HG03103 (cell line): Measurements from ENCODE around the gene SULT4A1.

Source experiments
- ATAC-seq: cut with Tn5 transposase; IDR thresholded peaks from one replicate; pipeline ENCODE4 v1.9.1; 2021; ENCODE audit warnings: low read depth; ENCODE audit not compliant: unreplicated experiment

SULT4A1 gene

DNA sequence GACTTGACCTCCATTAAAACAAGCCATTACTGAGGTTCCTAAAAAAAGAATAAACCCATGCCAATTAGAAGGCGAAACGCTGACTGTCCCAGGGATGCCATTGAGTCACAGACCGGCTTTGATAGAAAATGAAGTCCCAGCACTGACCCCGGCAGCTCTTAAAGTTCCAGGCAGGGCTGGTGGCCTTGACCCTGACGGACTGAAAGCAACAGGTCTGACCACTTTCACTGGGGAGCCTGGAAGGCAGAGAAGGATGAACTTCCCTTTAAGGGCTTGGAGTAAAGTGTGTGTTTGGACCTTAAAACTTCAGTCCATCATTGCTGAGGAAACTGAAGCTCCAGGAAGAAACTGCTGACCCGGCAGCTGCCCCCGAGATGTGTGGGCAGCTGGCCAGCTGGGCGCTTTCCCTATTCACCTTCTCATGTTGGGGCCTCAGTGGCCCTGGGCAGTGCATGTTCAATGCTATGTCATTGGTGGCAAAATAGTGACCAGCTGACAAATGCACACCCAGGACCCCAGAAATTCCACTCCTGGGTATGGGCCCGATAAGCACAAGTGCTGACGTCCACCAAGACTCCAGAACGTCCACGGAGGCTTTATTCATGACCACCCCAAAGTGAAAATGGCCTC lies 31.3 kb downstream of the SULT4A1 start:
- no peak for ATAC-seq

DNA sequence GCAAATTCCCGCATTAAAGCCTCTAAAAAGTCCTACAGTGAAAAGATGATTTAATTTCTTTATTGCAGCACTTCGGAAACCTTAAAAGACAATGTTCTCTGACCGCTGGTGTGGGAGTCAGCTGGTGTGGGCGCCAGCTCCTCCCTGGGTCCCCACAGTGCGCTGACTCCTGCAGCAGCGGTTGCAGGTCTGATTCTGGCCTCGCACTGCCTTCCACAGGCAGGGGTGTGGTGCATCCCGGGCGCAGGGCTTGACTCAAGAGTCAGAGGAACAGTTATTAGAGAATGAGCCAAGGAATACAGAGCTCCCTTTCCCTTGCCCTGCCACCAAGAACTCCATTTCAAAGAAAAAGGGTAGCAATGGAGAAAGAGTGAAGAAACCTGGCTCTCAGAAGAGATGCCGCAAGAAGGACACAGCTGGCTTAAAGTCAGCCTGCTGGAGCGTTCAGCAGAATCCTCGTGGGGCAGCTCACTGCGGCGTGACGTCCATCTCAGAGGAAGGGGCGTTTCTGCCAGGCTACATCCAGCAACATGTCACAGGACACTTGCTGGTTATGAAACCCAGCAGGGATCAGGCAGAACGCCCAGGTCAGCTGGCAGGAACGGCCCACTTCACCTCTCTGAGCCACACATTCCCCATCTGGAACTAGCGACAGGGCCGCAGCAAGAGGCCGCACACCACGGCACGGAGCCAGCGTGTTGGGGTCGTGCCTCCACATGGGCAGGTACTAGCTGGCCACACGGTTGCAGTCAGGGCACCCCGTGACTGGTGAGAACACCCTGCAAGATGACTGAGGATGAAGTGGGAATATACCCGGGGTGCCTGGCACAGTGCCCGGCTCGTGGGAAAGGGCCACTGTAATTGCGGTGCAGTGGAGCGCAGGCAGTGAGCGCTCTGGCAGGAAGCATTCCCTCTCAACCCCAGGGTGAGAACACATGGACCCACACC lies 32.1 kb downstream of the SULT4A1 start:
- no peak for ATAC-seq

DNA sequence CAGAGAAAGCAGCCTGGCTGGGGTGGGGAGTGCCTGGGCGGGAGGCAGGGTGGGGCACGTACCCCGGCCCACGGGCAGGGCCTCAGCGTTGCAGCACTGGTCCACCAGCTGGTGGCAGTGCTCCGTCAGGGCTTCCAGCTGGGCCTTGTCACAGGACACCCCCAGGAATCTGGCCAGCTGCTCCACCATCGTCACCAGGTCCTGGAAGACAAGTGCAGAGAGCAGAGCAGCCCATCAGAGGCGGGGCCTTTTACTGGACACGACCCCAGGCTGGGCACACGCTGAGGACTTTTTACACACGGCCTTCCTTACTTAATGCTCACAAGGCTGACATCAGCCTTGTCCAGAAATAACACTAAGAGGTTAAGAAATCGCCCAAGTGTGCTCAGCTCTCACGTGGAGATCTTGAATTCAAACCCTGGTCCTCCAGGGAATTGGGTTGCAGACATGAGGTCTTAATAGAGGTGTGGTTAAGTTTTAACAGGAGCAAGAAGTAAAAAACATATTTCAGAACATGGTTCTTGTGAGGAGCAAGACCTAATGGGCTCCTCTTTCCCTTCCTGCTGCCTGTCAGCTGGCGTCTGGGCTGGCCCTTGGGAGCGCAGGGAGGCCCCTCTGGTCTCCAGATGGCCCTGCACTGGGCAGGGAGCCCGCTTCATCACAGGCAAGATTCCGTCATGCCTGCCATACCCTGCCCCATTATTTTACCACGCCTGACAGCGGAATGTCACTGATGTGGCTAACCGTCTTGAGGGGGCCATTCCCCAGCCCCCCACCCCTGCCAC lies 33.1 kb downstream of the SULT4A1 start:
- ATAC-seq = no peak

DNA sequence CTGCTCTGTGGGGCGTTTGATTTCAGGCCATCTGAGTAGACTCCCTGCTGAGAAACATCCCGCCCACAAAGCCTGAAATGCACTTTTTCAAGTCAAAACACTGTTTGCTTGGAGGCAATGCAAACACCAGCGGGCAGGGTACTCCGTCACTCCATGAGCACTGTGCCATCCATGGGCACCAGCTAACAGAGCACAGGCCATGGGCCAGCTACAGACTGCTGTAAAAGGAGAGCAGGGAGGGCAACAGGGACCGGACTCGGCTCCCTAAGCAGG lies 33.7 kb downstream of the SULT4A1 start:
- ATAC-seq = no peak

DNA sequence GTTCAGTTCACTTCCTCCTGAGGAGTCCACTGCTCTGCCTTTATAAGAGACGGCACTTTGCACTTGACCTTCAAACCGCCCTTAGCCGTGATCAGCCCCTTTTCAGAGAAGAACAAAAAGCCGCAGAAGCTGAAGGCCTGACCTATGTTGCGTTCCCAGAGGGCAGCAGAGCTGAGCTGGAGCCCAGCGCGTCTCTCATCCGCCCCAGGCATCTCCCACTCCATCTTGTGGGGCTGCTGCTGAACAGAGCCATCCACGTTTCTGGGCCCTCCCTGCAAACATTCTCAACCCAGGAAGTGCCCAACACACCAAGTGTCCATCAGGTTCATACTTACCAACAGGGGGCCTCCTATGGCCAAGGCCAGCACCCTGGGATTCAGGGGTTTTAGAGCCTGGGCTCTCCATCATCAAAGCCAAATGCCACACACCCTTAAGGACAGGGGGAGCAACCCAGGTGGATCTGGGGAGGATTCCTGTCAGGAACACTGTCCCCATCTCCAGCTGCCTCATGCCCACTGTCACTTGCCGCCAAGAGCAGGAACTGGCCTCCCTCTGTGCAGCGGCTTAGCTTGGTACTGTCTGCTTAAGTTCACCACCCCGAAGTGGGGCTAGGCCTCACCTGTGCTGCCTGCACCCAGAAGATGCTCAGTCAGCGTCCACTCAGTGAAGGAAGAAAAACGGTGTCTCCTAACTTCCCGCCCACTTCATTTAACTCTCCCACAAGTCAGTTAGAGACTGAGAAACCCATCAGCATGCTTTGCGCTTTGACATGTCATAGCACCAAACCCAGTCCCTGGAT lies 34.2 kb downstream of the SULT4A1 start:
- ATAC-seq = no peak

DNA sequence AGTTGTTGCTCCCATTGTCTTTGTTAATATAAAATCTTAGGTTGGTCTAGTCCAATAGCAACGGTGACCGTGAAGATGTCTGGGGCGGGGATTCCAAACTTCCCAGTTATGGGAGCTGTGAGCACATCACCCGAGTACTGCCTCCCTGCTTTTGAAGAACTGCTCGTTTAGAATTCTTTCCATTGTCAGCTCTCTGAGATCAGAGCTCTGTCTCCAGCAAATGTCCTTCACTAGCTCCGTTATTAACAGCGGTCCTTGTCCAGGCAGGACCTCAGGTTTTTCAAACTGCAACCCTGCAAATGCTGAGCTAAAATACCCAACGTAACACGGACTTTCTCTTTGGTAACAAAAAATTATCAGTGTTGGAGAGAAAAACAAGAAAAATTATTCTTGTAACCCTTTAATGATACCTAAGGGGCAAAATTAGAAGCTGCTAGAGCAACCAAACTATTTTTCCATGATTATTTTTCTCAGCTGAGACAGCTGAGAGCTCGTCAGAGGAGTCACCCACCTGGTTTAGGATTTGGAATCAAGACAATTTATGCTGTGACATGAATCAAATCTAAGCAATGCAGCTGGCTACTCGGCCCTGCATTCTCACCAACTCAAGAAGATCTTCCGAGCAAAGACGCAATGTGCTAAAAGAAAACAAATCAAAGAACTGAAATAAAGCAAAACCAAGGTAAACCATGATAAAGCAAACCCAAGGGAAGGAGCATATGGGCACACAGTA lies 35.1 kb downstream of the SULT4A1 start:
- ATAC-seq = no peak

DNA sequence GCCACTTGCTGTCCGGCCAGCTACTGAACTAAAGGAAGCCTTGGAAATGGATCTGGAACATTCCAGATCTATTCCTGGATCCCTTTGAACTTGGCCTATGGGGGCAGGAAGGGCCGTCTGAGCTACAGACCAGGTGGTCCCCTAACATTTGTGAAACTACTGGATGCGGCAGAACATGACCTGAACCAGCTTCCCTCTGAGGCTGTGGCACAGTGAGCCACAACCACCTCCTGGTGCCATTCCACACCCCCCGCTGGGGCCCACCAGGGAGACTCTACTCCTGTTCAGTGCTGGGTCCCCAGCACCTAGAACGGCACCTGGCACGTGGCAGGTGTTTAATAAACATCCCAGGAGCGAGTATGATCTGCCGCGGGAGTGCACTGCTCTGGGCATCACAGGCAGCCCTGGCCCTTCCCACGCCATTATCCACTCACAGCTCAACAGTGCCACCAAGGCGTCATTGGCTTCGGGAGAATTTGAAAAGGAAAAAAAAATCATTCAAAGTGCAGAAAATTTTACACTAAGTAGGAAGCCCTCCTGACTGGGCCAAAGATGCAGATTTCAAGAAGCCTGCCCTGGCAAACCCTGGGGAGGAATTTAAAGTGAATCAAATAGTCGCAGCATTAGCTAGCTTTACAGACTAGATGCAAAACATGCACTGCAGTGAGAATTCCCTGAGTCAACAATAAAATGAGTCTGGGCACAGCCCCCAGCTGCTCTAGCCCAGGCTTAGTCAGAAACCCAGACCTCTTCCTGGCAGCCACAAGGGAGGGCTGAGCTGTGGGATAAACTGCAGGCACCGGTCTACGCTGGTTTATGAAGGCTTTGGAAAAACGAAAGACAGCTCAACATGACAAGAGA lies 35.9 kb downstream of the SULT4A1 start:
- no peak for ATAC-seq

DNA sequence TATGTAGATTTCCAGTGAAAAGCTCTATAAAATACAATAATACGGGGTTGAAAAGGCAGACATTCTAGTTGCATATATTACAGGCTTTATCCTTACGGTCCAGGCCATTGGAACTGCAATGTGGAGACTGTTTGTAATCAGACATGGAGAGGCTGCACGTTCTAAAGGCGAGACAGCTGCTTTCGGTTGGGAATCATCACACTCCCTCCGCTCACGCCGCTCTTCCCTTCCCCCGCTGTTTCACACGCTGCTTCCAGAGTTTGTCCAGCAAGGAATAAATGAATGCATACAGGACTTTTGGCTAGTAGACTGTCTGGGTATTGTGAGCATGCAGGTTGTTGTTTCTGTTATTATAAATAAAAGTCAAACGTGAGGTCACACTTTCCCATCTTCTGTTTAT lies 36.7 kb downstream of the SULT4A1 start:
- no peak for ATAC-seq

DNA sequence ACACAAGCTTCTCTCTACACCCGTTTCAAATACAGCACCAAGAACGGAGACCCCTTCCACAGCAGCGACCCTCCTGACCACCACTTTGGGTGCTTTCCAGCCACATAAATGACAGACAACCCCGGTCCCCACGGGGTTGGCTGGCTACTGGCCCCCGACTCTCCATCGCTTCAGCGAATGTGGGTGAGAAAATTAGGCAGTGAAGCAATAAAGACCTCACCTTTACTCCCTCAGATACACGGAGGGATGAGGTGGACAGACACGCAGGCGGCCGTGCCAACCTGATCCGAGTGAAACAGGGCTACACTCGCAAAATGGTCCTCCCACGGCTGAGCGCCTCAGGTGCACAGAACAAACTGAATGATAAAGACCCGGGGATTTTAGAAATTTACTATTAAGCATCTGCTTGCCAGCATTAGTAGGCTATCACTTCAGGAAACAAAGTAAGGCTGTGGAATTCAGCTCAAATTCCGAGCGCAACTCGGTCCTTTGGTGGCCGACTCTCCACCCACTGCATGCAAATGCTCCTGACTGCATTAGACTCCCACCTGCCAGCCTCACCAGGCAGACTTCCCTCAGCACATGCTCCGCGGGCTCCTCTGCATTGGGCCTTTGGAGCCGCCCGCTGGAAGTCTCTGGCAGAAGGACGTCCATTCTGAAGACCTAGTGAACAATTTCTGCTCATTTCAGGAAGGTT lies 37.4 kb downstream of the SULT4A1 start:
- ATAC-seq = no peak

DNA sequence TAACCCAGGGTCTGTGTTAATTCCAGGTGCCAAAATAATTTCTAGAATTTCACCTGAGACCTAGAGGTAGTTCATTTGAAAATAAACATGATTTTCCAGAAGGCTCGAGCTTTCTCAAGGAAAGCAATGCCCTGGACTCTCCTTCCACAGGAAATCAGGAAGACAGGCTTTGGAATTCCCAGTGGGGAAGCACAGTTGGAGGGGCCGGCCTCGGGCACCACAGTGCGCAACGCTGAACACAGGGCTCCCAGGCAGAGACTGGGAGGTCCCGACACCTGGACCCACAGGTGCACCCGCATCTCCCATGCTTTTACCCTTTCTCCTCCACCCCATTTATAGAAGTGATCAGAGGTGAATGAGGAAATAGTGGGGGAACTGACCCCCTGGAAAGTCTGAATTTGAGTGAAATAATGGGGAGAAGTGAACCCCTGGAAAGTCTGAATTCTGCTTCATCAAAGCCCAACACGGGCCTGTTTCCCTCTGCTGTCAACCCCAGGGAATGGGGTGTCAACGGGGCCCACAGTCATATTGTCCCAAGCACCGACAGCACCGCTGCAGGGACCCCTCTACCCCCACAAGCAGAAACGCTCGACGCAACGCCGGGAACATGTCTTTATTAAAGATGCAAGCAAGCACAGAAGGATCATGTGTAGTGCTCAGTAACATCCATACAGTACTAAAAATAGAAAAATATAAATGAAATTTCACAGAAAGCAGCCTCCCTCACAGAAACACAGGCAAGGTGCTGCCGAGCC lies 38.2 kb downstream of the SULT4A1 start:
- no peak for ATAC-seq

DNA sequence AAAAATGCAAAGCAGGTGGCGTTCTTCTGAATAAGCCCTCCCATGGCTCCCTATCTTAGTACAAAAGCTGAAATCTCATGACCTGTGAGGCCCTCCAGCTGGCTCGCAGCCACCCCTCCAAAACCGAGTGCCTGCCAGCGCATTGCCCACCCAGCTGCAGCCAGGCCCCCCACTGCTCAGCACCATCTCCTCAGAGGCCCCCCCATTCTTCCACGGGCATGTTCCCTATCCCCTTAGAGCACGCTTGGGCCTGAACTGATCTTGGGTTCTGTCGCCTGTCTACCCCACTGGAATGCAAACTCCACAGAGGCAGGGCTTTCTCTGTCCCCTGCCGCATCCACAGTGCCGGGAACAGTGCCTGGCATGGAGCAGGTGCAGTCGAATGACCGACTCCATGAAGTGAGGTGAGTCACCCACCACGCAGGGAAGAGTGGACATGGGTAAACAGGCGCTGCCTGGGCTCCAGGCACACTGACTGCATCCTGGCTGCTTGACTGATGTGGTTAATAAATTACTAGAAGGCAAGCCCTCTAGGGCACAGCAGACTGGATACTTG lies 38.9 kb downstream of the SULT4A1 start:
- ATAC-seq = no peak

DNA sequence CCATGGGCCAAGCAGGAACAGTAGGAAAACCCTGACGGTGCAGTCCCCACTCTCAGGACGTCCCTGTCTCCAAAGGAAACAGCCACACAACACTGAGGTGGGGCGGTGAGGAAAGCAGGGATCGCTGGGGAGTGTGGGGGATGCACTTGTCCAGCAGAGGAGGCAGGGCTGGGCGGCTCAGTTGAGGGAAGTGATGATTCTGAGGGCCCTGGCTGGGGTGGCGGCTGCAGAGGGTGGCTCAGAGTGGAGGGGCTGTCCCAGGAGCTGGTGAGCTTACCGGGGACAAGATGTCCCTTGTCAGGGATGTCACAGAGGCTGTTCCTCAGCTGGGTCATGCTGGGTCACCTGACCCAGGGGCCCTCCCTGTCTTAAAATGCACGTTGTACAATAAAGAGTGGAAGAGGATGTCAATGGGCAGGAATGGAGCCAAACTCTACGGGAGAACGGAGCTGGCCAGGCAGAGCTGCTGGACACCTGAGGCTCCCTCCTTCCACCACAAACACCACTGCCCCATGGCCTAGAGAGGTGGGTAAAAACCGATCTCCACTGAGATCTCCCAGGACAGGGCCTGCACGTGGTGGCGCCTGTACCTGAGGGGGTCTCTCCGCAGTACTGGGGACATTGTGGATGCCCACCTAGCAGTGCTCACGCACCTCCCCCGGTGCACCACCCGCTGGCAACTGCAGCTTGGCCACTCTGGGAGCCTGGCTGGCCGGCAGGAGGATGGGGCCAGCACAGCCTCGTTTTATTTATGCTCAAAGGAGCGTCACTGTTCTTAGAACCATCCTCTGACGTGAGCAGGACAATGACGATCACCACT lies 40.5 kb downstream of the SULT4A1 start:
- ATAC-seq = no peak

DNA sequence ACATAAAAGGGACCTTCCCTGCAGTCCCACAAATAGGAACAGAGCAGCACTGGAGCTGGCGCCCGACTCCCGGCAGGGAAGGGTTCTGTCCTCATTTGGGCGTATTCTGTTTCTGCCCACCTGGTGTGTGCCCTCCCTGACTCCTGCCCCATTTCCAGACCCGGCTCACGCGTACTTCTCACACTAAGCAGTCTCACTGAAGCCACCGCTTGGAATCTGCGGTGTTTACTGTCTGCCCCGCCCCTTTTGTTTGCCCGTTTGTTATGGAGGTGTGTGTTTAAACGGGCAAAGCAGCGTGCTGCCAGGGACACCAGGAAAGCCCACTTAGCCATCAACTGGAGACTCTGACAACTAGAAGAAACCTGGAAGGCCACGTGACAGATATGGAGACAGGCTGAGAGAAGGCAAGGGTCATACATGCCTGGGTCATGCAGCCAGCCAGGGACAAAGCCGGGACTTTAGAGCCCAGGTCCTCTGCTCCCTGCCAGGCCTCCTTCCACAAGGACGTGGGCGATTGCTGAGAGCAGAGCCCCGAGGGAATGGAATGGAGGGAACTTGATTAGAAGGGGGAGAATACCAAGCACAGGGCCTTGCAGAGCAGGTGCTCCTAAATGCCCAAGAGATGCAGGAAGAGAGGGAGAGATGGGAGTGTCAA lies 41.5 kb downstream of the SULT4A1 start:
- no peak for ATAC-seq

DNA sequence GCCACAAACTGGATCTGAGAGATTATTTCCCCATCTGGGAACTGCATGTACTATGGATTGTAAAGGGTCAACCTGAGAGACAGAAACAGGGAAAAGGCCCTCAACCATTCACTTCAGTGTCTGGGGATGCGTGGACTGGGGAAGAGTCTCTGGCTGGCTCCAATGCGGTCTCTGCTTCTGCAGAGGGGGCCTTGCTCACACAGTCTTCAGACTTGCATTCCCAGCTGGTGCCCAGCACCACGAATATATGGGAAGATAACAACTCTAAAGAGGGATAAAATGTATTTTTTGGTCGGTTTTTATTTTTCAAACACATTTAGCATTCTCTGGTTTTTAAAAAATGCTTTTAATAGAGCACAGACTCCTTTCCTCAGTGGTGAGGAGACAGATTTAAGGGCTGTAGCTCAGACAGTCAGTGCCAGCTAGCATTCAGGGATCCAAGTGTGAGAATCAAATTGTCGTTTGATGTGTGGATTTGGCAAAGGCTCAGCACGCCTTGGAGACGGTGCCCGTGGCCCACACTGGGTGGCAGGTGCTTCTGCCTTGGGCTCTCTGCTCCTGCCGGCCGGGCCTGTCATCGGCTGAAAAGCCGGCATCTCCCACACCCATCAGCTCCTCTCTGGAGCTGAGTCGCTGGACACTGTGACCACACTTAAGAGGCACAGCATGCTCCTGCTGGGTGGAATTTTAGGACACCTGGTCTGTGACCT lies 42.2 kb downstream of the SULT4A1 start:
- ATAC-seq = no peak

DNA sequence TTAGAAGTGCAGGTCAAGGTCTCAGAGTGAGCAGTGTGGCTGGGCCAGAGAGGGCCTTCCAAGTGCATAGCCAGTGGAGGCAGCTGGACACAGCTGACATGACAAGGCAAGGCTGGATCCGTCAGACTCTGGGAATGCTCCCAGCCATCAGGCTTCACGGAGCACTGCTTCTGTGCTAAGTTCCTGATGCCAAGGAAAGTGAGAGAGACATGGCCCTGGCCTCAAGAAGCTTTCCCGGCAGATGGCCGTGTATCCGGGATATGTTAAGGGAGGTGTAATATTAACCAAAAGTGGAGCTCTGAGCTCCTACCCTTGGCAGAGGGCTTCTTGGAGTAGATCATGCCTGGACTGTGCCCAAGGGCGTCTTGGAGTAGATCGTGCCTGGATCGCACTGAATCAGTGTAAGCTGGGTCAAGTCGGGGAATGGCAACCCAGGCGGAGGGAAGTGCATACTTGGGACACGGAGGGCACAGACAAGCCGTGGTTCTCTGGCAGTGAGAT lies 42.8 kb downstream of the SULT4A1 start:
- ATAC-seq = no peak
